ENCODE results near the gene PGP.

The PGP gene

GRCh38 chr16:2235234-2235651 is 20.6 kb upstream of the PGP start:
- no peak for DNase-seq
- H3K9me3 ChIP-seq = no peaks in the 10 kb centered on the region
- TF ChIP-seq CTCF (IDR thresholded peaks at IDR 0.05) = no peak
- peaks cover 7 to 21% (median 21%) of the 10 kb centered on the region in 4 donors for H3K4me1 ChIP-seq
- no peak overlapping the region for H3K4me3 ChIP-seq
- H3K27ac ChIP-seq = no peak overlapping the region
- peaks cover 48 to 69% (median 56%) of the 10 kb centered on the region in 3 donors for H3K36me3 ChIP-seq
- intact Hi-C loops (cut with DNase I; ENCODE audit: low total_unique reads) = no loop called here
- peaks cover 0 to 19% of the 10 kb centered on the region in 2 donors for H3K27me3 ChIP-seq

GRCh38 chr16:2234813-2235170 is 20.2 kb upstream of the PGP start:
- DNase-seq = no peak
- Histone ChIP-seq H3K4me1 (peaks cover 7 to 21% (median 21%) of the 10 kb centered on the region in 4 donors), H3K27ac (no peak overlapping the region), H3K9me3 (no peaks in the 10 kb centered on the region), H3K27me3 (peaks cover 0 to 19% of the 10 kb centered on the region in 2 donors), H3K4me3 (no peak overlapping the region), H3K36me3 (peaks cover 51 to 69% (median 61%) of the 10 kb centered on the region in 3 donors)
- no peak for TF ChIP-seq CTCF (IDR thresholded peaks at IDR 0.05)
- intact Hi-C loops (cut with DNase I; ENCODE audit: low total_unique reads) = no loop called here

- Histone ChIP-seq H3K27ac (no peak overlapping the region), H3K9me3 (no peaks in the 10 kb centered on the region), H3K4me1 (peaks cover 7 to 21% (median 21%) of the 10 kb centered on the region in 4 donors), H3K27me3 (peaks cover 0 to 19% of the 10 kb centered on the region in 2 donors), H3K36me3 (peaks cover 57 to 69% (median 67%) of the 10 kb centered on the region in 3 donors), H3K4me3 (no peak overlapping the region)
- no peak for DNase-seq
- TF ChIP-seq CTCF (IDR thresholded peaks at IDR 0.05) = no peak
- intact Hi-C loops (cut with DNase I; ENCODE audit: low total_unique reads) = no loop called here
Measured at GRCh38 chr16:2233872-2234812, 19.5 kb upstream of the PGP start.

- Histone ChIP-seq H3K27ac (no peak overlapping the region), H3K9me3 (no peaks in the 10 kb centered on the region), H3K27me3 (peaks cover 0 to 19% of the 10 kb centered on the region in 2 donors), H3K4me1 (peaks cover 7 to 21% (median 21%) of the 10 kb centered on the region in 4 donors), H3K4me3 (no peak overlapping the region), H3K36me3 (peaks cover 66 to 77% (median 76%) of the 10 kb centered on the region in 3 donors)
- intact Hi-C loops (cut with DNase I; ENCODE audit: low total_unique reads) = no loop called here
- no peak for DNase-seq
- TF ChIP-seq CTCF (IDR thresholded peaks at IDR 0.05) = no peak
Measured at GRCh38 chr16:2233046-2233775, 18.6 kb upstream of the PGP start.

GRCh38 chr16:2232094-2232990 is 17.7 kb upstream of the PGP start:
- H3K9me3 ChIP-seq = no peaks in the 10 kb centered on the region
- H3K4me1 ChIP-seq = peaks cover 7 to 18% (median 14%) of the 10 kb centered on the region in 4 donors
- intact Hi-C loops (cut with DNase I; ENCODE audit: low total_unique reads) = no loop called here
- H3K27ac ChIP-seq = no peak overlapping the region
- TF ChIP-seq CTCF (IDR thresholded peaks at IDR 0.05) = no peak
- peaks cover 0 to 11% of the 10 kb centered on the region in 2 donors for H3K27me3 ChIP-seq
- H3K36me3 ChIP-seq = peaks cover 69 to 82% (median 81%) of the 10 kb centered on the region in 3 donors
- no peak for DNase-seq
- no peak overlapping the region for H3K4me3 ChIP-seq
